IPS-18a (cell line): ENCODE data around the gene DOC2A.

ENCODE experiments used
- H3K27ac ChIP-seq: one replicate; pipeline ENCODE4 v1.5.1; 2013; ENCODE audit warnings: low read length
- H3K27me3 ChIP-seq: one replicate; pipeline ENCODE4 v1.6.1; 2013; ENCODE audit warnings: mild to moderate bottlenecking, low read length; ENCODE audit not compliant: control insufficient read depth, insufficient read depth
- H3K36me3 ChIP-seq: one replicate; pipeline ENCODE4 v1.6.1; 2013; ENCODE audit warnings: low read depth, low read length; ENCODE audit not compliant: control insufficient read depth
- H3K4me1 ChIP-seq: one replicate; pipeline ENCODE4 v1.6.1; 2013; ENCODE audit warnings: low read depth, low read length; ENCODE audit not compliant: control insufficient read depth
- H3K4me3 ChIP-seq: one replicate; pipeline ENCODE4 v1.5.1; 2013; ENCODE audit warnings: low read length
- H3K9ac ChIP-seq: one replicate; pipeline ENCODE4 v1.6.1; 2013; ENCODE audit warnings: mild to moderate bottlenecking, low read length, moderate library complexity
- H3K9me3 ChIP-seq: one replicate; pipeline ENCODE4 v1.6.1; 2013; ENCODE audit warnings: low read depth, low read length; ENCODE audit not compliant: control insufficient read depth

DOC2A gene

DNA sequence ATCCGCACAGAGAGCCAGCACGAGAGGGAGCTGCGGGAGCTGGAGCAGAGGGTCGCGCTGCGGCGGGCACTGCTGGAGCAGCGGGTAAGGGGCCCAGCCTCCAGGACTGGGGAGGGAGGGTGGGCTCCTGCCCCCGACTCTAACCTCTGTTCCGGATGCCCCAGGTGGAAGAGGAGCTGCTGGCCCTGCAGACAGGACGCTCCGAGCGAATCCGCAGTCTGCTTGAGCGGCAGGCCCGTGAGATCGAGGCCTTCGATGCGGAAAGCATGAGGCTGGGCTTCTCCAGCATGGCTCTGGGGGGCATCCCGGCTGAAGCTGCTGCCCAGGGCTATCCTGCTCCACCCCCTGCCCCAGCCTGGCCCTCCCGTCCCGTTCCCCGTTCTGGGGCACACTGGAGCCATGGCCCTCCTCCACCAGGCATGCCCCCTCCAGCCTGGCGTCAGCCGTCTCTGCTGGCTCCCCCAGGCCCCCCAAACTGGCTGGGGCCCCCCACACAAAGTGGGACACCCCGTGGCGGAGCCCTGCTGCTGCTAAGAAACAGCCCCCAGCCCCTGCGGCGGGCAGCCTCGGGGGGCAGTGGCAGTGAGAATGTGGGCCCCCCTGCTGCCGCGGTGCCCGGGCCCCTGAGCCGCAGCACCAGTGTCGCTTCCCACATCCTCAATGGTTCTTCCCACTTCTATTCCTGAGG lies 19.8 kb downstream of the DOC2A start:
- Histone ChIP-seq H3K9me3 (no peaks in the 10 kb centered on the region), H3K9ac (no peak overlapping the region), H3K4me1 (no peaks in the 10 kb centered on the region), H3K27me3 (no peaks in the 10 kb centered on the region), H3K4me3 (no peak overlapping the region), H3K27ac (no peak overlapping the region), H3K36me3 (peaks cover 28% of the 10 kb centered on the region)

DNA sequence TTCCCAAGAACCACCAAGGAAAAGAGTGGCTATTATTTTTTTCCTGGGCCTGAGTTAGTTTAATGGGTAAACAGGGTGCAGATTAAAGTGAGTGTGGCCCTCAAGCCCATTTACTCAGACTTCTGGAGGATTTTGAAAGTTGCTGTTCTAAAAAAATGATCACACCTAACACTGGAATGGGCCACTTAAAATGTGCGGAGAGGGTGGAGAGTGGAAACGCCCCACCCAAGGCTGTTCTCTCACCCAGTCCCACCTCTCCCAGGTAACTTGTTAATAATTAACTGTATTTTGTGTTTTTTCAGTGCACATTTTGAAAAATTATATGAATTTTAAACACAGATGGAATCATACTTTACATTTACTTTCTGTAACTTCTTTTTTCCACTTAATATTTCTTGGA lies 20.8 kb downstream of the DOC2A start:
- Histone ChIP-seq H3K9ac (no peak overlapping the region), H3K36me3 (peaks cover 38% of the 10 kb centered on the region), H3K9me3 (no peaks in the 10 kb centered on the region), H3K27me3 (no peaks in the 10 kb centered on the region), H3K4me1 (no peaks in the 10 kb centered on the region), H3K27ac (no peak overlapping the region), H3K4me3 (no peak overlapping the region)

DNA sequence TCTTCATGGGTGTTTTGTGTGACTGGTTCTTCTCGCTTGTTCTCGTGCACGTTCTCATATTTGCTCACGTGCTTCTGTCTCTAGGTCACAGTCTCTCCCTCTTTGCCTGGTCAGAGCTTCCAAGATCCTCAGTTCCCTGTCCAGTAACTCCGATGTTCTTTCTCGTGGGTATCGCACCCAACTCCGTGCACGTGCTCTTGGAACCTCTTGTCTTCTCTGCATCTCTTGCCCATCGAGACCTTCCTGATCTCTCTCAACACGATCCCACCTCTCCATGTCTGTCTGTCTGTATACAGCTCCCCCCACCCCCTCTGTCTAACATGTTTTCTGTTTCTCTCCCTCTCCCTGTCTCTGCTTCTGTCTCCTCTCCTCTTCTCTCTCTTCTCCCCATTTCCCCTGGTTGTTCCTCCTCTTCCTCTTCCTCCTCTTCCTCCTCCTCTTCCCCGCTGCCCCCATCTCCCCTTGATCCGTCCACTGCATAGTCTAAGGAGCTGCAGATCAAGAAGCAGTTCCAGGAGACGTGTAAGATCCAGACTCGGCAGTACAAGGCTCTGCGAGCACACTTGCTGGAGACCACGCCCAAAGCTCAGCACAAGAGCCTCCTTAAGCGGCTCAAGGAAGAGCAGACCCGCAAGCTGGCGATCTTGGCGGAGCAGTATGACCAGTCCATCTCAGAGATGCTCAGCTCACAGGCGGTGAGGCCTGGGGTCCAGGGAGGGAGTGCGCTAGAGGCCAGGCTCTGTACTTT lies 21.5 kb downstream of the DOC2A start:
- Histone ChIP-seq H3K36me3 (peaks cover 45% of the 10 kb centered on the region), H3K4me3 (no peak overlapping the region), H3K27ac (no peak overlapping the region), H3K27me3 (no peaks in the 10 kb centered on the region), H3K9ac (no peak overlapping the region), H3K9me3 (no peaks in the 10 kb centered on the region), H3K4me1 (no peaks in the 10 kb centered on the region)

DNA sequence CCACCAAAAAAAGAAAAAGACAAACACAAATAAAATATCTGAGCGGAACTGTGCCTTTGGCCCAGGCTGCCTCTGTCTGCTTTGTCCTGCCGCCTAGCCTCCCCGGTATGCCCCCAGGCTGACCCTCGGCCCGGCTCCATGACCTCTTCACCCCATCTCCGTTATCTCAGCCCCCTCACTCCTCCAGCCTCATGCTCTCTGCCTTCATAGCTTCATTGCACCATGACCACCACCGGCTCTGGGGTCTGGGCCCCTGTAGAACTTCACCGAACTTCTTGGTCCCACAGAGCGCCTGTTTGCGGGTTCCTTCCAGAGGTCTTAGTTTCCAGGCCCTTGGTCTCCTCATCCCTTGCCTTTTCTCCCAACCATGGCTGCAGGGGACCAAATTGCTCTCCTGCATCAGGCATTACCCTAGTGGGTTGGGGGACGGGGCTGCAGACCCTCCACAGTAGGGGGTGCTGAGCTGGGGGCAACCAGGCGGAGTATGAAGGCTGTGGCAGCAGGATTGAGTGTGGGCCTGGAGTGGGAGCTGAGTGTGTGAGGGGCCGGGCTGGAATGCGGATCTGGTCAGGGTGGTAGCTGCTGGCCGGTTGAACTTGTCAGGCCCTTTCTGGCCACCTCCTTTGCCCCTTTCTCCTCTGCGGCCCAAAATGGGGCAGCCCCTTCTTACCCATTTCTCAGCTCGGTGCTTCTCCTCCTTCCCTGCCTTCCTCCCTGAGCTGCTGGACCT lies 22.3 kb downstream of the DOC2A start:
- peaks cover 53% of the 10 kb centered on the region for H3K36me3 ChIP-seq
- no peaks in the 10 kb centered on the region for H3K9me3 ChIP-seq
- H3K27me3 ChIP-seq, result no peaks in the 10 kb centered on the region
- no peak overlapping the region for H3K9ac ChIP-seq
- H3K4me3 ChIP-seq, result no peak overlapping the region
- no peak overlapping the region for H3K27ac ChIP-seq
- no peaks in the 10 kb centered on the region for H3K4me1 ChIP-seq

DNA sequence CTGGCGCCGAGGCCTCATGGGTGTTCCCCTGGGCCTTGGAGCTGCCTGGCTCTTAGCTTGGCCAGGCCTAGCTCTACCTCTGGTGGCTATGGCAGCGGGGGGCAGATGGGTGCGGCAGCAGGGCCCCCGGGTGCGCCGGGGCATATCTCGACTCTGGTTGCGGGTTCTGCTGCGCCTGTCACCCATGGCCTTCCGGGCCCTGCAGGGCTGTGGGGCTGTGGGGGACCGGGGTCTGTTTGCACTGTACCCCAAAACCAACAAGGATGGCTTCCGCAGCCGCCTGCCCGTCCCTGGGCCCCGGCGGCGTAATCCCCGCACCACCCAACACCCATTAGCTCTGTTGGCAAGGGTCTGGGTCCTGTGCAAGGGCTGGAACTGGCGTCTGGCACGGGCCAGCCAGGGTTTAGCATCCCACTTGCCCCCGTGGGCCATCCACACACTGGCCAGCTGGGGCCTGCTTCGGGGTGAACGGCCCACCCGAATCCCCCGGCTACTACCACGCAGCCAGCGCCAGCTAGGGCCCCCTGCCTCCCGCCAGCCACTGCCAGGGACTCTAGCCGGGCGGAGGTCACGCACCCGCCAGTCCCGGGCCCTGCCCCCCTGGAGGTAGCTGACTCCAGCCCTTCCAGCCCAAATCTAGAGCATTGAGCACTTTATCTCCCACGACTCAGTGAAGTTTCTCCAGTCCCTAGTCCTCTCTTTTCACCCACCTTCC lies 23.3 kb downstream of the DOC2A start:
- Histone ChIP-seq H3K9ac (no peak overlapping the region), H3K4me3 (no peak overlapping the region)

DNA sequence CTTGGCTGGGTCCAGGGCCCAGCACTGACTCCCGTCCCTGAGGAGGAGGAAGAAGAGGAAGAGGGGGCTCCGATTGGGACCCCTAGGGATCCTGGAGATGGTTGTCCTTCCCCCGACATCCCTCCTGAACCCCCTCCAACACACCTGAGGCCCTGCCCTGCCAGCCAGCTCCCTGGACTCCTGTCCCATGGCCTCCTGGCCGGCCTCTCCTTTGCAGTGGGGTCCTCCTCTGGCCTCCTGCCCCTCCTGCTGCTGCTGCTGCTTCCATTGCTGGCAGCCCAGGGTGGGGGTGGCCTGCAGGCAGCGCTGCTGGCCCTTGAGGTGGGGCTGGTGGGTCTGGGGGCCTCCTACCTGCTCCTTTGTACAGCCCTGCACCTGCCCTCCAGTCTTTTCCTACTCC lies 23.9 kb downstream of the DOC2A start:
- no peak overlapping the region for H3K4me3 ChIP-seq
- H3K9me3 ChIP-seq, result no peaks in the 10 kb centered on the region
- no peak overlapping the region for H3K27ac ChIP-seq
- H3K4me1 ChIP-seq, result no peaks in the 10 kb centered on the region
- no peak overlapping the region for H3K9ac ChIP-seq
- peaks cover 60% of the 10 kb centered on the region for H3K36me3 ChIP-seq
- H3K27me3 ChIP-seq, result no peaks in the 10 kb centered on the region

More for the DNA sequence above, 23.3 kb downstream of the DOC2A start:
- no peaks in the 10 kb centered on the region for H3K27me3 ChIP-seq
- peaks cover 55% of the 10 kb centered on the region for H3K36me3 ChIP-seq
- no peaks in the 10 kb centered on the region for H3K9me3 ChIP-seq
- no peaks in the 10 kb centered on the region for H3K4me1 ChIP-seq
- H3K27ac ChIP-seq, result no peak overlapping the region

DNA sequence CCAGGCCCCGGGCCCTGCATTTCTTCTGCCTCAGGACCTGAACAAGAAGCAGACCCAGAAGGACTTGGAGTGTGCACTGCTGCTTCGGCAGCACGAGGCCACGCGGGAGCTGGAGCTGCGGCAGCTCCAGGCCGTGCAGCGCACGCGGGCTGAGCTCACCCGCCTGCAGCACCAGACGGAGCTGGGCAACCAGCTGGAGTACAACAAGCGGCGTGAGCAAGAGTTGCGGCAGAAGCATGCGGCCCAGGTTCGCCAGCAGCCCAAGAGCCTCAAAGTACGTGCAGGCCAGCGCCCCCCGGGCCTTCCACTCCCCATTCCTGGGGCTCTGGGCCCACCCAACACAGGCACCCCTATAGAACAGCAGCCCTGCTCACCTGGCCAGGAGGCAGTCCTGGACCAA lies 24.6 kb downstream of the DOC2A start:
- Histone ChIP-seq H3K27ac (no peak overlapping the region), H3K9ac (no peak overlapping the region), H3K36me3 (peaks cover 67% of the 10 kb centered on the region), H3K27me3 (no peaks in the 10 kb centered on the region), H3K9me3 (no peaks in the 10 kb centered on the region), H3K4me1 (no peaks in the 10 kb centered on the region), H3K4me3 (no peak overlapping the region)

DNA sequence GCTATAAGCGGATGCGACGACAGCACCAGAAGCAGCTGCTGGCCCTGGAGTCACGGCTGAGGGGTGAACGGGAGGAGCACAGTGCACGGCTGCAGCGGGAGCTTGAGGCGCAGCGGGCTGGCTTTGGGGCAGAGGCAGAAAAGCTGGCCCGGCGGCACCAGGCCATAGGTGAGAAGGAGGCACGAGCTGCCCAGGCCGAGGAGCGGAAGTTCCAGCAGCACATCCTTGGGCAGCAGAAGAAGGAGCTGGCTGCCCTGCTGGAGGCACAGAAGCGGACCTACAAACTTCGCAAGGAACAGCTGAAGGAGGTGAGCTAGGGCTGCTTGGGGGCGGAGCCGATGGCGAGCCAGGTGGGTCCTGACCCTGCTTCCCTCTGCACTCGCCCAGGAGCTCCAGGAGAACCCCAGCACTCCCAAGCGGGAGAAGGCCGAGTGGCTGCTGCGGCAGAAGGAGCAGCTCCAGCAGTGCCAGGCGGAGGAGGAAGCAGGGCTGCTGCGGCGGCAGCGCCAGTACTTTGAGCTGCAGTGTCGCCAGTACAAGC lies 25.5 kb downstream of the DOC2A start:
- Histone ChIP-seq H3K4me3 (no peak overlapping the region), H3K27ac (no peak overlapping the region), H3K9me3 (no peaks in the 10 kb centered on the region), H3K4me1 (no peaks in the 10 kb centered on the region), H3K27me3 (no peaks in the 10 kb centered on the region), H3K36me3 (peaks cover 72% of the 10 kb centered on the region), H3K9ac (no peak overlapping the region)

DNA sequence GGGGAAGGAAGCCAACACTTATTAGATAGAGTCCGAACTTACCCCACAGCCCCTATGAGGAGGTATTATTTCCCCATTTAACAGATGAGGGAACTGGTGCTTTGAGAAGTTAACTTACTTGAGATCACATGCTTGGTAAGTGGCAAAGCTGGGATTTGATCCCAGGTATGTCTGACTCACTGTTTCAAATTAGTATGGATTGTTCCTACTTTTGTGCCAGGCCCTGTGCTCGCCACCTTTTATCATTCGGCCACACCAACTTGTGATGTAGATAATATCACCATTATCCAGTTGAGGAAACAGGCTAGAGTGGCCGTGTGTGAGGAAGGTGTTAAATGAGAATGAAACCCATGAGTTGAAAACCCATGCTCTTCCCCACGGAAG lies 26.1 kb downstream of the DOC2A start:
- no peaks in the 10 kb centered on the region for H3K9me3 ChIP-seq
- H3K27me3 ChIP-seq, result no peaks in the 10 kb centered on the region
- peaks cover 73% of the 10 kb centered on the region for H3K36me3 ChIP-seq
- H3K27ac ChIP-seq, result no peak overlapping the region
- H3K9ac ChIP-seq, result no peak overlapping the region
- no peaks in the 10 kb centered on the region for H3K4me1 ChIP-seq
- H3K4me3 ChIP-seq, result no peak overlapping the region

DNA sequence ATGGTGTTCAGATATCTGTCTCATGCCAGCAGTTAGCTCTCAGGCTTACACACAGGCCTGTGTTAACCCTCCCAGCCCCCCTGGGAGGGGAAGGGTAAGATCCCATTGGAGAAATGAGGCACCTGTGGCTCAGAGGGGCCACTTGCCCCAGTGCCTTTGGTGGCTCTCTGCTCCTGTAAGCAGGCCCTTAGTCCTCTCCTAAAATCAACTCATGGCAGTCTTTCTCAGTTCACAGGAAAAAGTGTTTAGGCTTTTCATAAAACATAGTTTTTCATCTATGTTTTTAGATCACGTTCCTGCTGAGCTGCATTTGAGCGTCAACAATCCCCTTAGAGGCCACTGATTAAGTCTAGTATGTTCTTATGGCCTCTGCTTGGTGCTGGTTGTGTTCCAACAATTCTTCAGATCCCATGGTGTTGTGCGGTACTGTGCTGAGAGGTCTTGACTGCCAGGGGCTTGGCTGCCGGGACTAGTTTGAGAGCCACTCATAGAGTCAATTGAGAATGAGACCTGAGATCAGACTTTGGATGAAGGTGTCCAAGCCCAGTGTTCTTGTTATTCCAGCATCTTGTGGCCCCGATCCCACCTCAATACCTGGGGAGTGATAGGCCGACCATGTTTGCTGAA lies 26.6 kb downstream of the DOC2A start:
- Histone ChIP-seq H3K27me3 (no peaks in the 10 kb centered on the region), H3K27ac (no peak overlapping the region), H3K4me1 (no peaks in the 10 kb centered on the region), H3K9me3 (no peaks in the 10 kb centered on the region), H3K36me3 (peaks cover 78% of the 10 kb centered on the region), H3K4me3 (no peak overlapping the region), H3K9ac (no peak overlapping the region)
